HepG2 (cell line): ENCODE data around the gene HECA. TPM values are rescaled to one million over a fixed set of nuclear protein-coding genes. Genes with fewer than 3 reads are reported as not detected.

Experiments
- ATAC-seq: fragments of 200-7000 bp; cut with Tn5 transposase; 3 replicates; pipeline ENCODE4 v1.9.1; 2020; ENCODE audit warnings: mild to moderate bottlenecking, moderate library complexity
- BruUV-seq: library from RNA; stranded (reverse); fragments of 400-500 nt; replicated peaks from 2 replicates; lab custom pipeline; 2021; lab: Mats Ljungman, UMichigan
- CTCF ChIA-PET: fragments of 300-600 bp; formaldehyde crosslinking; extraction: SDS; loops from one replicate; lab custom pipeline; 2021; ENCODE audit warnings: low total read pairs, inconsistent platforms, low intra/inter-chr PET ratio; lab: Yijun Ruan, JAX
- POLR2A ChIA-PET: fragments of 350-600 bp; sonication (Branson Sonifier 250); formaldehyde crosslinking; loops from one replicate; lab custom pipeline; 2020; ENCODE audit warnings: antibody characterized with exemption, inconsistent platforms; lab: Yijun Ruan, JAX
- DNase-seq: peaks from one replicate; pipeline ENCODE4 v3.0.0-alpha.2; 2015; ENCODE audit warnings: low spot score
- FAIRE-seq: peaks from 3 replicates; lab custom pipeline; 2011; peaks lifted over from hg19 to GRCh38; lab: Jason Lieb, UNC
- H2AFZ ChIP-seq: one replicate; pipeline ENCODE4 v1.6.1; 2011; ENCODE audit warnings: low read length, inconsistent platforms
- H3K27ac ChIP-seq: fragments of 300-600 bp; 3 replicates; pipeline ENCODE4 v1.8.0; 2011; ENCODE audit warnings: mixed run types, mild to moderate bottlenecking, mixed read lengths, low read length, inconsistent platforms; ENCODE audit not compliant: insufficient read depth; ENCODE audit errors: extremely low read length
- H3K27me3 ChIP-seq, 2 experiments: fragments of 200-600 bp in 1 of 2; 2 replicates in 1 of 2; 3 replicates in 1 of 2; pipeline versions ENCODE4 v1.6.0 to v1.8.0; 2011; ENCODE audit warnings: low read length in 2 of 2, mild to moderate bottlenecking in 2 of 2, moderate library complexity in 2 of 2, inconsistent platforms in 1 of 2; ENCODE audit not compliant: insufficient read depth in 2 of 2, control insufficient read depth in 1 of 2
- H3K36me3 ChIP-seq, 2 experiments: fragments of 200-600 bp in 1 of 2; replicated peaks in 1 of 2; 2 replicates in 1 of 2; 3 replicates in 1 of 2; pipeline versions ENCODE4 v1.5.1 to v1.8.0; 2011; ENCODE audit warnings: low read length in 2 of 2, inconsistent platforms in 1 of 2; ENCODE audit not compliant: insufficient read depth in 2 of 2, control insufficient read depth in 1 of 2
- H3K4me1 ChIP-seq: 2 replicates; pipeline ENCODE4 v1.5.1; 2012; ENCODE audit warnings: low read length, inconsistent platforms; ENCODE audit not compliant: insufficient read depth
- H3K4me2 ChIP-seq: 2 replicates; pipeline ENCODE4 v1.6.0; 2011; ENCODE audit warnings: low read depth, low read length, inconsistent platforms
- H3K4me3 ChIP-seq, 3 experiments: fragments of 200-600 bp in 1 of 3; sonication (generic), shearing (Covaris generic) in 1 of 3; replicated peaks in 1 of 3; 2 replicates each; pipeline ENCODE4 v1.5.1; 2011 to 2016; ENCODE audit warnings: low read length in 3 of 3, inconsistent platforms in 2 of 3, low read depth in 2 of 3, mild to moderate bottlenecking in 2 of 3, control low read depth in 1 of 3, mixed read lengths in 1 of 3; ENCODE audit not compliant: insufficient read depth in 1 of 3
- H3K79me2 ChIP-seq: one replicate; pipeline ENCODE4 v1.6.1; 2011; ENCODE audit warnings: low read length, inconsistent platforms; ENCODE audit not compliant: insufficient read depth
- H3K9ac ChIP-seq: 2 replicates; pipeline ENCODE4 v1.6.0; 2011; ENCODE audit warnings: mild to moderate bottlenecking, low read depth, low read length, inconsistent platforms; ENCODE audit not compliant: insufficient read depth
- H3K9me3 ChIP-seq: 2 replicates; pipeline ENCODE4 v1.5.1; 2012; ENCODE audit warnings: mild to moderate bottlenecking, low read length
- H4K20me1 ChIP-seq: 2 replicates; pipeline ENCODE4 v1.6.0; 2011; ENCODE audit warnings: inconsistent platforms, mild to moderate bottlenecking, low read length, moderate library complexity; ENCODE audit not compliant: insufficient read depth
- AGO2 ChIP-seq: fragments of 200-400 bp; formaldehyde crosslinking; optimal IDR thresholded peaks from 2 replicates; pipeline ENCODE3; 2017; ENCODE audit warnings: mild to moderate bottlenecking, low read depth, low read length, moderate library complexity
- CCDC6 ChIP-seq: sonication (generic); formaldehyde crosslinking; IDR thresholded peaks from 2 replicates; pipeline ENCODE4 v1.8.1; 2022; ENCODE audit warnings: mild to moderate bottlenecking, missing genetic modification reagents, moderate library complexity
- GPBP1L1 ChIP-seq: sonication (generic); formaldehyde crosslinking; IDR thresholded peaks from 2 replicates; pipeline ENCODE4 v1.5.0; 2020; ENCODE audit warnings: mild to moderate bottlenecking, missing genetic modification reagents
- KLF12 ChIP-seq: sonication (generic); formaldehyde crosslinking; IDR thresholded peaks from 2 replicates; pipeline ENCODE4 v1.4.0; 2020; ENCODE audit warnings: missing genetic modification reagents, borderline replicate concordance
- MIXL1 ChIP-seq: IDR thresholded peaks from 2 replicates; pipeline ENCODE4 v1.6.1; 2016
- MLXIP ChIP-seq: sonication (generic); formaldehyde crosslinking; IDR thresholded peaks from 2 replicates; pipeline ENCODE4 v1.9.0; 2021; ENCODE audit warnings: missing genetic modification reagents, borderline replicate concordance
- PAF1 ChIP-seq: IDR thresholded peaks from 2 replicates; pipeline ENCODE4 v1.6.1; 2016; ENCODE audit warnings: missing genetic modification reagents, missing compliant biosample characterization
- PAX8 ChIP-seq: sonication (generic); formaldehyde crosslinking; IDR thresholded peaks from 2 replicates; pipeline ENCODE4 v1.8.0; 2022; ENCODE audit warnings: mild to moderate bottlenecking, missing genetic modification reagents, borderline replicate concordance
- RCOR2 ChIP-seq: IDR thresholded peaks from 2 replicates; pipeline ENCODE4 v1.6.1; 2016; ENCODE audit warnings: missing biosample characterization, missing genetic modification reagents
- ZGPAT ChIP-seq: IDR thresholded peaks from 2 replicates; pipeline ENCODE4 v1.6.1; 2016; ENCODE audit warnings: mild to moderate bottlenecking
- ZNF121 ChIP-seq: sonication (generic); formaldehyde crosslinking; IDR thresholded peaks from 2 replicates; pipeline ENCODE4 v1.5.0; 2020; ENCODE audit warnings: mild to moderate bottlenecking, missing genetic modification reagents
- ZNF326 ChIP-seq: sonication (generic); formaldehyde crosslinking; IDR thresholded peaks from 2 replicates; pipeline ENCODE4 v1.4.0; 2020; ENCODE audit warnings: missing genetic modification reagents, borderline replicate concordance
- ZNF678 ChIP-seq: sonication (generic); formaldehyde crosslinking; IDR thresholded peaks from 2 replicates; pipeline ENCODE4 v1.4.0; 2020; ENCODE audit warnings: mild to moderate bottlenecking, missing genetic modification reagents
- ZNF710 ChIP-seq: sonication (generic); formaldehyde crosslinking; IDR thresholded peaks from 2 replicates; pipeline ENCODE4 v1.5.0; 2020; ENCODE audit warnings: mild to moderate bottlenecking, missing genetic modification reagents, borderline replicate concordance
- ZSCAN30 ChIP-seq: sonication (generic); formaldehyde crosslinking; IDR thresholded peaks from 2 replicates; pipeline ENCODE4 v1.5.0; 2020; ENCODE audit warnings: mild to moderate bottlenecking, missing genetic modification reagents
- WGBS: methylation state at CpG from one replicate; pipeline ENCODE4 v1.1.6; 2017; ENCODE audit warnings: low lambda C conversion rate; 5-methylcytosine and 5-hydroxymethylcytosine counted together
- in situ Hi-C: cut with HindIII; loops from 2 replicates; pipeline ENCODE4 v1.10.0; 2017; ENCODE audit warnings: low pct_unique_long_range_greater_than_20kb; ENCODE audit not compliant: extremely low pct_ligation_motif_present
- intact Hi-C: fragments of 100-400 bp; cut with micrococcal nuclease; formaldehyde crosslinking; loops from one replicate; pipeline ENCODE4 v1.10.0; 2022; ENCODE audit not compliant: unreplicated experiment
- polyA plus RNA-seq, 8 experiments: library from polyadenylated mRNA; depleted of rRNA in 3 of 8; stranded (reverse) in 7 of 8; unstranded in 1 of 8; fragments of >200 nt; fragmentation: Illumina TruSeq in 4 of 8; extraction: Trizol in 4 of 8; gene quantifications; 2 replicates each; pipeline versions ENCODE4 v1.2.1 to v1.2.3, GENCODE V29; 2011 to 2016; ENCODE audit warnings: low read depth in 4 of 8, missing spikeins in 1 of 8, mixed read lengths in 1 of 8; ENCODE audit not compliant: insufficient read depth in 1 of 8
- total RNA-seq, 5 experiments: library from RNA; depleted of rRNA; stranded (reverse); fragments of >200 nt; fragmentation: Illumina TruSeq; extraction: Trizol; gene quantifications; 2 replicates each; pipeline ENCODE4 v1.2.3, GENCODE V29; 2016; ENCODE audit warnings: low read depth in 1 of 5

HECA gene
- total and polyA plus RNA-seq, 2 of the 13 experiments (the other 11 are each of a cell fraction or from before 2014, with no cell fraction given) = 0.18 to 0.49 TPM

- TF ChIP-seq MLXIP = no peak
Observed at GRCh38 chr6:139152088-139152891, 17.4 kb downstream of the HECA start (continued).

GRCh38 chr6:139152892-139153271 is 18.0 kb downstream of the HECA start:
- no peaks in the 10 kb centered on the region for H3K36me3 ChIP-seq
- no peaks in the 10 kb centered on the region for H3K79me2 ChIP-seq
- no peak for FAIRE-seq
- no peak for ATAC-seq
- no peak overlapping the region for H2AFZ ChIP-seq
- no peak overlapping the region for H3K4me2 ChIP-seq
- no TSS peak for BruUV-seq
- in situ Hi-C loops (no loop called here), intact Hi-C loops (no loop called here)
- CTCF ChIA-PET = no interaction called here
- no peak overlapping the region for H3K27ac ChIP-seq
- POLR2A ChIA-PET = no interaction called here
- H3K9ac ChIP-seq = no peak overlapping the region
- no peaks in the 10 kb centered on the region for H3K27me3 ChIP-seq
- H4K20me1 ChIP-seq = no peaks in the 10 kb centered on the region
- no peak overlapping the region for H3K4me3 ChIP-seq
- H3K4me1 ChIP-seq = no peaks in the 10 kb centered on the region
- DNase-seq = no peak
- no peaks in the 10 kb centered on the region for H3K9me3 ChIP-seq
- 95% methylated on average over 1 of the region's 1 CpG for WGBS
- TF ChIP-seq RCOR2 (CRISPR knock-in tag) (no peak), ZNF678 (CRISPR knock-in tag) (no peak), ZGPAT (CRISPR knock-in tag) (no peak), ZNF710 (no peak), MIXL1 (CRISPR knock-in tag) (no peak), ZNF326 (no peak), ZNF121 (CRISPR knock-in tag) (no peak), GPBP1L1 (CRISPR knock-in tag) (no peak), AGO2 (no peak), CCDC6 (CRISPR knock-in tag) (no peak), KLF12 (CRISPR knock-in tag) (no peak), PAF1 (CRISPR knock-in tag) (no peak), PAX8 (CRISPR knock-in tag) (no peak), ZSCAN30 (CRISPR knock-in tag) (no peak)
